SH-SY5Y (cell line): ENCODE results near the gene GHSR.

ENCODE experiments used
- GATA2 ChIP-seq: IDR thresholded peaks from 2 replicates; pipeline ENCODE4 v1.6.1; 2011; ENCODE audit warnings: mild to moderate bottlenecking, low read depth, low read length
- GATA3 ChIP-seq: IDR thresholded peaks from 2 replicates; pipeline ENCODE4 v1.6.1; 2011; ENCODE audit warnings: low read depth, mild to moderate bottlenecking, low read length, moderate library complexity

GRCh38 chr3:172411478-172411947, 36.7 kb downstream of the GHSR start:
- TF ChIP-seq GATA3 (no peak), GATA2 (no peak)
